GM23338 (cell line): Measurements from ENCODE around the gene EMC10.

Source experiments
- CREB1 ChIP-seq: fragments of 250-450 bp; sonication (Bioruptor Pico); IDR thresholded peaks from 2 replicates; pipeline ENCODE4 v1.5.0; 2020; ENCODE audit warnings: low read depth, mild to moderate bottlenecking, moderate library complexity
- EZH2 ChIP-seq: fragments of 200-600 bp; sonication (generic); IDR thresholded peaks from one replicate; pipeline ENCODE4 v1.8.0; 2017; ENCODE audit warnings: antibody characterized with exemption, mild to moderate bottlenecking, low read depth; ENCODE audit not compliant: unreplicated experiment
- EZH2phosphoT487 ChIP-seq: fragments of 200-600 bp; sonication (generic); IDR thresholded peaks from one replicate; pipeline ENCODE4 v1.8.1; 2018; ENCODE audit warnings: antibody characterized with exemption; ENCODE audit not compliant: unreplicated experiment
- JUNB ChIP-seq: IDR thresholded peaks from one replicate; pipeline ENCODE4 v1.6.1; 2016; ENCODE audit warnings: antibody characterized with exemption; ENCODE audit not compliant: unreplicated experiment
- NANOG ChIP-seq: IDR thresholded peaks from 2 replicates; pipeline ENCODE4 v1.6.1; 2016; ENCODE audit warnings: antibody characterized with exemption, borderline replicate concordance
- POLR2AphosphoS5 ChIP-seq: IDR thresholded peaks from 2 replicates; pipeline ENCODE4 v1.6.1; 2016; ENCODE audit warnings: antibody characterized with exemption, low read depth
- STAT1 ChIP-seq: IDR thresholded peaks from one replicate; pipeline ENCODE4 v1.6.1; 2016; ENCODE audit warnings: antibody characterized with exemption; ENCODE audit not compliant: unreplicated experiment
- ZNF114 ChIP-seq: fragments of 250-450 bp; sonication (Bioruptor Pico); IDR thresholded peaks from 2 replicates; pipeline ENCODE4 v1.5.0; 2020; ENCODE audit warnings: mild to moderate bottlenecking, moderate library complexity
- ZNF331 ChIP-seq: fragments of 250-450 bp; sonication (Bioruptor Pico); IDR thresholded peaks from 2 replicates; pipeline ENCODE4 v1.5.0; 2020; ENCODE audit warnings: low read depth, mild to moderate bottlenecking, moderate library complexity
- TF ChIP-seq, protein P1 (sequence below), 2 experiments: fragments of 200-600 bp in 1 of 2; sonication (generic) in 1 of 2; conservative IDR thresholded peaks; 2 replicates each; pipeline versions ENCODE4 v1.5.1 to v1.6.1; 2016 to 2017; ENCODE audit warnings: antibody characterized with exemption in 2 of 2, low read depth in 2 of 2, mild to moderate bottlenecking in 2 of 2, moderate library complexity in 1 of 2
- TF ChIP-seq, protein P2 (sequence below): IDR thresholded peaks from one replicate; pipeline ENCODE4 v1.6.1; 2018; ENCODE audit warnings: antibody characterized with exemption; ENCODE audit not compliant: unreplicated experiment
- TF ChIP-seq, protein P3 (sequence below): IDR thresholded peaks from 2 replicates; pipeline ENCODE4 v1.6.1; 2016; ENCODE audit warnings: antibody characterized with exemption
- TF ChIP-seq, protein P4 (sequence below): fragments of 250-450 bp; sonication (Bioruptor Pico); IDR thresholded peaks from 2 replicates; pipeline ENCODE4 v1.5.0; 2020; ENCODE audit warnings: mild to moderate bottlenecking, moderate library complexity

DNA sequence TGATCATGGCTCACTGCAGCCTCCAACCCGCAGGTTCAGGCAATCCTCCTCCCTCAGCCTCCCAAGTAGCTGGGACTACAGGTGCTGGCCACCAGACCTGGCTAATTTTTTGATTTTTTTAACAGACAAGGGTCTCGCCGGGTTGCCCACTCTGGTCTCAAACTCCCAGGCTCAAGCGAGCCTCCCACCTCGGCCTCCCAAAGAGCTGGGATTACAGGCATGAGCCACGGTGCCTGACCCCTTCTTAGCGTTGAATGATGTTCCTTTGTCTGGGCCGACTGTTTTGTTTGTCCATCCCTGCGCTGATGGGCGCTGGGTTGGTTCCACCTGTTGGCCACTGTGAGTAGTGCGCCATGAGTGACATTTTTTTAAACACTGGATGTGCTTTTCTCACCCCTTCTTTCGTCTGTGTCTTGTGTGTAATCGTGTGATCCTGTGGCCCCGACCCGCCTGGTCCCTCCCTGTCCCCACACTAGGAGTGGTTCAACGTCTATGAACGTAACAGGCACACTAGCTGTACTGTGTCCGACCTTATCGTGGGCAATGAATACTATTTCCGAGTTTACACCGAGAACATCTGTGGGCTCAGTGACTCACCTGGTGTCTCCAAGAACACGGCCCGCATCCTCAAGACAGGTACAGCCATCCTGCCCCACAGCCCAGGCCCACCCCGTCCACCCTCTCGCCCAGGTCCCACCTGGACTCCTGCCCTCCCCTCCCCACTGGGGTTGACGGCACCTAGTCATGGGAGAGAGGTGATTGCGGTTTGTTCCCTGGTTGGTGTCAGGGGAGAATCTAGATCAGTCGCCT, 15.0 kb upstream of the EMC10 start:
- TF ChIP-seq, protein P1, sequence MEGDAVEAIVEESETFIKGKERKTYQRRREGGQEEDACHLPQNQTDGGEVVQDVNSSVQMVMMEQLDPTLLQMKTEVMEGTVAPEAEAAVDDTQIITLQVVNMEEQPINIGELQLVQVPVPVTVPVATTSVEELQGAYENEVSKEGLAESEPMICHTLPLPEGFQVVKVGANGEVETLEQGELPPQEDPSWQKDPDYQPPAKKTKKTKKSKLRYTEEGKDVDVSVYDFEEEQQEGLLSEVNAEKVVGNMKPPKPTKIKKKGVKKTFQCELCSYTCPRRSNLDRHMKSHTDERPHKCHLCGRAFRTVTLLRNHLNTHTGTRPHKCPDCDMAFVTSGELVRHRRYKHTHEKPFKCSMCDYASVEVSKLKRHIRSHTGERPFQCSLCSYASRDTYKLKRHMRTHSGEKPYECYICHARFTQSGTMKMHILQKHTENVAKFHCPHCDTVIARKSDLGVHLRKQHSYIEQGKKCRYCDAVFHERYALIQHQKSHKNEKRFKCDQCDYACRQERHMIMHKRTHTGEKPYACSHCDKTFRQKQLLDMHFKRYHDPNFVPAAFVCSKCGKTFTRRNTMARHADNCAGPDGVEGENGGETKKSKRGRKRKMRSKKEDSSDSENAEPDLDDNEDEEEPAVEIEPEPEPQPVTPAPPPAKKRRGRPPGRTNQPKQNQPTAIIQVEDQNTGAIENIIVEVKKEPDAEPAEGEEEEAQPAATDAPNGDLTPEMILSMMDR (conservative IDR thresholded peaks at IDR 0.05; ENCODE audit: low read depth in 2 of 2), result peak; percentile 76 to 97
- no peak for TF ChIP-seq EZH2phosphoT487
- TF ChIP-seq POLR2AphosphoS5, result no peak
- no peak for TF ChIP-seq EZH2
- TF ChIP-seq JUNB, result no peak
- TF ChIP-seq, protein P2, sequence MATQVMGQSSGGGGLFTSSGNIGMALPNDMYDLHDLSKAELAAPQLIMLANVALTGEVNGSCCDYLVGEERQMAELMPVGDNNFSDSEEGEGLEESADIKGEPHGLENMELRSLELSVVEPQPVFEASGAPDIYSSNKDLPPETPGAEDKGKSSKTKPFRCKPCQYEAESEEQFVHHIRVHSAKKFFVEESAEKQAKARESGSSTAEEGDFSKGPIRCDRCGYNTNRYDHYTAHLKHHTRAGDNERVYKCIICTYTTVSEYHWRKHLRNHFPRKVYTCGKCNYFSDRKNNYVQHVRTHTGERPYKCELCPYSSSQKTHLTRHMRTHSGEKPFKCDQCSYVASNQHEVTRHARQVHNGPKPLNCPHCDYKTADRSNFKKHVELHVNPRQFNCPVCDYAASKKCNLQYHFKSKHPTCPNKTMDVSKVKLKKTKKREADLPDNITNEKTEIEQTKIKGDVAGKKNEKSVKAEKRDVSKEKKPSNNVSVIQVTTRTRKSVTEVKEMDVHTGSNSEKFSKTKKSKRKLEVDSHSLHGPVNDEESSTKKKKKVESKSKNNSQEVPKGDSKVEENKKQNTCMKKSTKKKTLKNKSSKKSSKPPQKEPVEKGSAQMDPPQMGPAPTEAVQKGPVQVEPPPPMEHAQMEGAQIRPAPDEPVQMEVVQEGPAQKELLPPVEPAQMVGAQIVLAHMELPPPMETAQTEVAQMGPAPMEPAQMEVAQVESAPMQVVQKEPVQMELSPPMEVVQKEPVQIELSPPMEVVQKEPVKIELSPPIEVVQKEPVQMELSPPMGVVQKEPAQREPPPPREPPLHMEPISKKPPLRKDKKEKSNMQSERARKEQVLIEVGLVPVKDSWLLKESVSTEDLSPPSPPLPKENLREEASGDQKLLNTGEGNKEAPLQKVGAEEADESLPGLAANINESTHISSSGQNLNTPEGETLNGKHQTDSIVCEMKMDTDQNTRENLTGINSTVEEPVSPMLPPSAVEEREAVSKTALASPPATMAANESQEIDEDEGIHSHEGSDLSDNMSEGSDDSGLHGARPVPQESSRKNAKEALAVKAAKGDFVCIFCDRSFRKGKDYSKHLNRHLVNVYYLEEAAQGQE, result no peak
- no peak for TF ChIP-seq STAT1
- TF ChIP-seq ZNF114 (CRISPR knock-in tag), result no peak
- TF ChIP-seq ZNF331 (CRISPR knock-in tag), result no peak
- TF ChIP-seq, protein P3, sequence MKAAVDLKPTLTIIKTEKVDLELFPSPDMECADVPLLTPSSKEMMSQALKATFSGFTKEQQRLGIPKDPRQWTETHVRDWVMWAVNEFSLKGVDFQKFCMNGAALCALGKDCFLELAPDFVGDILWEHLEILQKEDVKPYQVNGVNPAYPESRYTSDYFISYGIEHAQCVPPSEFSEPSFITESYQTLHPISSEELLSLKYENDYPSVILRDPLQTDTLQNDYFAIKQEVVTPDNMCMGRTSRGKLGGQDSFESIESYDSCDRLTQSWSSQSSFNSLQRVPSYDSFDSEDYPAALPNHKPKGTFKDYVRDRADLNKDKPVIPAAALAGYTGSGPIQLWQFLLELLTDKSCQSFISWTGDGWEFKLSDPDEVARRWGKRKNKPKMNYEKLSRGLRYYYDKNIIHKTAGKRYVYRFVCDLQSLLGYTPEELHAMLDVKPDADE, result no peak
- TF ChIP-seq NANOG, result no peak
- no peak for TF ChIP-seq CREB1 (CRISPR knock-in tag)
- TF ChIP-seq, protein P4, sequence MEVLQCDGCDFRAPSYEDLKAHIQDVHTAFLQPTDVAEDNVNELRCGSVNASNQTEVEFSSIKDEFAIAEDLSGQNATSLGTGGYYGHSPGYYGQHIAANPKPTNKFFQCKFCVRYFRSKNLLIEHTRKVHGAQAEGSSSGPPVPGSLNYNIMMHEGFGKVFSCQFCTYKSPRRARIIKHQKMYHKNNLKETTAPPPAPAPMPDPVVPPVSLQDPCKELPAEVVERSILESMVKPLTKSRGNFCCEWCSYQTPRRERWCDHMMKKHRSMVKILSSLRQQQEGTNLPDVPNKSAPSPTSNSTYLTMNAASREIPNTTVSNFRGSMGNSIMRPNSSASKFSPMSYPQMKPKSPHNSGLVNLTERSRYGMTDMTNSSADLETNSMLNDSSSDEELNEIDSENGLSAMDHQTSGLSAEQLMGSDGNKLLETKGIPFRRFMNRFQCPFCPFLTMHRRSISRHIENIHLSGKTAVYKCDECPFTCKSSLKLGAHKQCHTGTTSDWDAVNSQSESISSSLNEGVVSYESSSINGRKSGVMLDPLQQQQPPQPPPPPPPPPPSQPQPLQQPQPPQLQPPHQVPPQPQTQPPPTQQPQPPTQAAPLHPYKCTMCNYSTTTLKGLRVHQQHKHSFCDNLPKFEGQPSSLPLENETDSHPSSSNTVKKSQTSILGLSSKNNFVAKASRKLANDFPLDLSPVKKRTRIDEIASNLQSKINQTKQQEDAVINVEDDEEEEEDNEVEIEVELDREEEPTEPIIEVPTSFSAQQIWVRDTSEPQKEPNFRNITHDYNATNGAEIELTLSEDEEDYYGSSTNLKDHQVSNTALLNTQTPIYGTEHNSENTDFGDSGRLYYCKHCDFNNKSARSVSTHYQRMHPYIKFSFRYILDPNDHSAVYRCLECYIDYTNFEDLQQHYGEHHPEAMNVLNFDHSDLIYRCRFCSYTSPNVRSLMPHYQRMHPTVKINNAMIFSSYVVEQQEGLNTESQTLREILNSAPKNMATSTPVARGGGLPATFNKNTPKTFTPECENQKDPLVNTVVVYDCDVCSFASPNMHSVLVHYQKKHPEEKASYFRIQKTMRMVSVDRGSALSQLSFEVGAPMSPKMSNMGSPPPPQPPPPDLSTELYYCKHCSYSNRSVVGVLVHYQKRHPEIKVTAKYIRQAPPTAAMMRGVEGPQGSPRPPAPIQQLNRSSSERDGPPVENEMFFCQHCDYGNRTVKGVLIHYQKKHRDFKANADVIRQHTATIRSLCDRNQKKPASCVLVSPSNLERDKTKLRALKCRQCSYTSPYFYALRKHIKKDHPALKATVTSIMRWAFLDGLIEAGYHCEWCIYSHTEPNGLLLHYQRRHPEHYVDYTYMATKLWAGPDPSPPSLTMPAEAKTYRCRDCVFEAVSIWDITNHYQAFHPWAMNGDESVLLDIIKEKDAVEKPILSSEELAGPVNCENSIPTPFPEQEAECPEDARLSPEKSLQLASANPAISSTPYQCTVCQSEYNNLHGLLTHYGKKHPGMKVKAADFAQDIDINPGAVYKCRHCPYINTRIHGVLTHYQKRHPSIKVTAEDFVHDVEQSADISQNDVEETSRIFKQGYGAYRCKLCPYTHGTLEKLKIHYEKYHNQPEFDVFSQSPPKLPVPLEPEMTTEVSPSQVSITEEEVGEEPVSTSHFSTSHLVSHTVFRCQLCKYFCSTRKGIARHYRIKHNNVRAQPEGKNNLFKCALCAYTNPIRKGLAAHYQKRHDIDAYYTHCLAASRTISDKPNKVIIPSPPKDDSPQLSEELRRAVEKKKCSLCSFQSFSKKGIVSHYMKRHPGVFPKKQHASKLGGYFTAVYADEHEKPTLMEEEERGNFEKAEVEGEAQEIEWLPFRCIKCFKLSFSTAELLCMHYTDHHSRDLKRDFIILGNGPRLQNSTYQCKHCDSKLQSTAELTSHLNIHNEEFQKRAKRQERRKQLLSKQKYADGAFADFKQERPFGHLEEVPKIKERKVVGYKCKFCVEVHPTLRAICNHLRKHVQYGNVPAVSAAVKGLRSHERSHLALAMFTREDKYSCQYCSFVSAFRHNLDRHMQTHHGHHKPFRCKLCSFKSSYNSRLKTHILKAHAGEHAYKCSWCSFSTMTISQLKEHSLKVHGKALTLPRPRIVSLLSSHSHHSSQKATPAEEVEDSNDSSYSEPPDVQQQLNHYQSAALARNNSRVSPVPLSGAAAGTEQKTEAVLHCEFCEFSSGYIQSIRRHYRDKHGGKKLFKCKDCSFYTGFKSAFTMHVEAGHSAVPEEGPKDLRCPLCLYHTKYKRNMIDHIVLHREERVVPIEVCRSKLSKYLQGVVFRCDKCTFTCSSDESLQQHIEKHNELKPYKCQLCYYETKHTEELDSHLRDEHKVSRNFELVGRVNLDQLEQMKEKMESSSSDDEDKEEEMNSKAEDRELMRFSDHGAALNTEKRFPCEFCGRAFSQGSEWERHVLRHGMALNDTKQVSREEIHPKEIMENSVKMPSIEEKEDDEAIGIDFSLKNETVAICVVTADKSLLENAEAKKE (CRISPR knock-in tag), result no peak
